ENCODE results near the gene UBQLN2. TPM values are rescaled to one million over a fixed set of nuclear protein-coding genes. Genes with fewer than 3 reads are reported as not detected.

The UBQLN2 gene
- total and polyA plus RNA-seq, 2 of the 8 experiments (the other 6 are each of a cell fraction or from before 2014, with no cell fraction given): 21.0 to 35.3 TPM

DNA sequence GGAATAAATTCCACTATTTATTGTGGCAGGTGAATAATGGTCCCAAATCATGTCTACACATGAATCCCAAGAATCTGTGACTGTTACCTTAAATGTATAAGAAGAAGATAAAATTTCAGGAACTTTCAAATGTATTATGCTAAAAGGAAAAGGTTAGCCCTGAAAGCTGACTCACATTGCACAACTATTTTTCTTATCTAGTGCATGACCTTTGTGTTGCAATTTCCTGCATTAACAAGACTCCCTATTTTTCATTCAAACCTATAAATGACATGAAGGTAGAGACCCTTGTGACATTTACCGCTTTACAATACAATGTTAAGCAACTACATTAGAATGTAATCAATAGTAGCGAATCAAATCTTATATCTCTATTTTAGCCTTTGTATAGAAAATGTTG lies 36.7 kb downstream of the UBQLN2 start:
- H4K8ac ChIP-seq (ENCODE audit: extremely low read depth, insufficient read depth, low read length): no peak overlapping the region
- H3K4ac ChIP-seq (replicated peaks; ENCODE audit: insufficient read length, low read depth, low read length): no peak overlapping the region
- H3K14ac ChIP-seq (ENCODE audit: insufficient read length): no peak overlapping the region
- H2BK120ac ChIP-seq (replicated peaks; ENCODE audit: low read depth, low read length): no peak overlapping the region
- no peaks in the 10 kb centered on the region for H3K23me2 ChIP-seq (ENCODE audit: low read depth, low read length)
- no peaks in the 10 kb centered on the region for H3K27me3 ChIP-seq (replicated peaks in 1 of 4; ENCODE audit: control insufficient read depth in 3 of 4, extremely low read depth in 1 of 4, insufficient read depth in 3 of 4, low read length in 3 of 4)
- H2AK5ac ChIP-seq (ENCODE audit: low read depth, low read length): no peak overlapping the region
- no peak overlapping the region for H3K23ac ChIP-seq (ENCODE audit: insufficient read length)
- H3K4me2 ChIP-seq (ENCODE audit: insufficient read depth in 1 of 2, low read depth in 2 of 2, low read length in 2 of 2): no peak overlapping the region
- no peak overlapping the region for H2AFZ ChIP-seq (ENCODE audit: low read length)
- H2BK20ac ChIP-seq (ENCODE audit: low read length): no peak overlapping the region
- no peak overlapping the region for H4K5ac ChIP-seq (ENCODE audit: insufficient read length, low read depth, low read length)
- H3K9ac ChIP-seq (replicated peaks in 1 of 4; ENCODE audit: extremely low read depth in 1 of 4, low read depth in 3 of 4, low read length in 3 of 4): no peak overlapping the region
- H3K4me1 ChIP-seq (replicated peaks in 1 of 4; ENCODE audit: control insufficient read depth in 3 of 4, insufficient read depth in 4 of 4, low read length in 3 of 4): no peaks in the 10 kb centered on the region
- no peak overlapping the region for H2BK12ac ChIP-seq (ENCODE audit: low read depth, low read length)
- POLR2A ChIA-PET (ENCODE audit: partially characterized antibody): no interaction called here
- no peak for TF ChIP-seq TBP (IDR thresholded peaks at IDR 0.05; ENCODE audit: low read depth, low read length)
- TF ChIP-seq SP1 (IDR thresholded peaks at IDR 0.05; ENCODE audit: low read depth, low read length): no peak
- TF ChIP-seq KDM1A (IDR thresholded peaks at IDR 0.05; ENCODE audit: borderline replicate concordance, low read length): no peak
- TF ChIP-seq SP2 (IDR thresholded peaks at IDR 0.05; ENCODE audit: low read length): no peak
- no peak for TF ChIP-seq MAFK (IDR thresholded peaks at IDR 0.05; ENCODE audit: low read depth, low read length)
- no peak for TF ChIP-seq ASH2L (IDR thresholded peaks at IDR 0.05; ENCODE audit: low read length)
- TF ChIP-seq, protein P1, sequence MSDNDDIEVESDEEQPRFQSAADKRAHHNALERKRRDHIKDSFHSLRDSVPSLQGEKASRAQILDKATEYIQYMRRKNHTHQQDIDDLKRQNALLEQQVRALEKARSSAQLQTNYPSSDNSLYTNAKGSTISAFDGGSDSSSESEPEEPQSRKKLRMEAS (IDR thresholded peaks at IDR 0.05): no peak
- TF ChIP-seq RBBP5 (IDR thresholded peaks at IDR 0.05; ENCODE audit: borderline replicate concordance, low read depth, low read length): no peak
- TF ChIP-seq BACH1 (IDR thresholded peaks at IDR 0.05; ENCODE audit: low read length): no peak
- no peak for TF ChIP-seq TCF12 (IDR thresholded peaks at IDR 0.05; ENCODE audit: low read depth, low read length)
- TF ChIP-seq FOSL1 (IDR thresholded peaks at IDR 0.05; ENCODE audit: insufficient read depth, low read depth, low read length): no peak
- TF ChIP-seq RXRA (IDR thresholded peaks at IDR 0.05; ENCODE audit: insufficient read depth, low read depth, low read length): no peak
- TF ChIP-seq NANOG (IDR thresholded peaks at IDR 0.05; ENCODE audit: insufficient read depth, low read depth, low read length, poor library complexity, severe bottlenecking): no peak
- H3K79me2 ChIP-seq (ENCODE audit: control insufficient read depth in 1 of 2, insufficient read depth in 2 of 2, low read length in 2 of 2): no peaks in the 10 kb centered on the region
- H3K27ac ChIP-seq (ENCODE audit: low read depth, low read length): no peak overlapping the region
- CTCF ChIA-PET (ENCODE audit: partially characterized antibody): no interaction called here
- no peak overlapping the region for H3K18ac ChIP-seq (ENCODE audit: extremely low read depth, low read length)
- 100% methylated on average over 2 of the region's 2 CpGs; no CpG with 5 or more reads in 1 of the 2 experiments for WGBS, 2 experiments (ENCODE audit: extremely low coverage in 1 of 2, insufficient coverage in 1 of 2, insufficient read length in 1 of 2, insufficient replicate concordance in 2 of 2, low coverage in 1 of 2, low lambda C conversion rate in 2 of 2, missing lambda C conversion rate in 1 of 2)
- H3K4me3 ChIP-seq (ENCODE audit: extremely low read depth in 1 of 4, insufficient read depth in 2 of 4, low read depth in 3 of 4, low read length in 4 of 4): no peak overlapping the region
- FAIRE-seq (no peak), DNase-seq (ENCODE audit: low read depth in 1 of 2, low spot score in 2 of 2) (no peak)
- H3K56ac ChIP-seq (replicated peaks; ENCODE audit: insufficient read length, low read depth, low read length): no peak overlapping the region
- H2BK5ac ChIP-seq (ENCODE audit: low read depth, low read length): no peak overlapping the region
- no peaks in the 10 kb centered on the region for H3K79me1 ChIP-seq (ENCODE audit: low read depth, low read length)
- no peak overlapping the region for H4K91ac ChIP-seq (replicated peaks; ENCODE audit: insufficient read length, low read length)
- no peak overlapping the region for H2BK15ac ChIP-seq (ENCODE audit: low read length)
- no peaks in the 10 kb centered on the region for H3K9me3 ChIP-seq (ENCODE audit: insufficient read depth in 2 of 2, low read depth in 1 of 2, low read length in 1 of 2)
- H3K36me3 ChIP-seq (ENCODE audit: control insufficient read depth in 2 of 4, insufficient read depth in 4 of 4, low read length in 3 of 4): no peaks in the 10 kb centered on the region
- no peaks in the 10 kb centered on the region for H4K20me1 ChIP-seq (replicated peaks in 1 of 2; ENCODE audit: control insufficient read depth in 1 of 2, insufficient read depth in 2 of 2, low read length in 2 of 2)

Measured in H1 (cell line).